ENCODE measurements around the gene EFNA3. TPM values are rescaled to one million over a fixed set of nuclear protein-coding genes. Genes with fewer than 3 reads are reported as not detected.

EFNA3 gene
- total and polyA plus RNA-seq, 9 of the 15 experiments (the other 6 are each of a cell fraction or from before 2014, with no cell fraction given) = 0.59 to 7.9 (median 4.7) TPM

GRCh38 chr1:155110826-155111225 is 32.2 kb downstream of the EFNA3 start:
- no peaks in the 10 kb centered on the region for H3K79me2 ChIP-seq (ENCODE audit: control insufficient read depth, insufficient read depth, low read length)
- H3K9me3 ChIP-seq (replicated peaks; ENCODE audit: control insufficient read depth, insufficient read depth, low read depth, low read length) = no peaks in the 10 kb centered on the region
- FAIRE-seq (no peak), DNase-seq (ENCODE audit: extremely low read depth in 1 of 4, low spot score in 3 of 4) (no peak), ATAC-seq (no peak)
- no peaks in the 10 kb centered on the region for H3K36me3 ChIP-seq (ENCODE audit: control insufficient read depth, insufficient read depth, low read length)
- H3K4me2 ChIP-seq (ENCODE audit: insufficient read depth, low read length) = no peak overlapping the region
- no peaks in the 10 kb centered on the region for H4K20me1 ChIP-seq (replicated peaks; ENCODE audit: control insufficient read depth, insufficient read depth, low read length)
- H3K27me3 ChIP-seq (ENCODE audit: control insufficient read depth in 2 of 2, insufficient read depth in 2 of 2, low read length in 2 of 2) = no peaks in the 10 kb centered on the region
- H2AFZ ChIP-seq (ENCODE audit: low read depth, low read length) = no peak overlapping the region
- 45% methylated on average over 8 of the region's 8 CpGs for WGBS (ENCODE audit: insufficient coverage, low coverage, missing lambda C conversion rate)
- no TSS peak for BruUV-seq (replicated peaks)
- in situ Hi-C loops (cut with MboI) (no loop called here), intact Hi-C loops (cut with micrococcal nuclease) (loop anchor here (5.0 kb wide), 1 partner anchor 56 kb away; no protein-coding TSS in a partner anchor)
- no peak overlapping the region for H3K4me3 ChIP-seq
- POLR2A ChIA-PET = interaction anchor here (1.2 kb wide), 1 partner anchor 15 kb away, joined by 3 read pairs; no protein-coding TSS in a partner anchor
- CTCF ChIA-PET (ENCODE audit: low intra/inter-chr PET ratio) = no interaction called here
- no peak overlapping the region for H3K9ac ChIP-seq (ENCODE audit: insufficient read depth in 1 of 2, low read depth in 2 of 2, low read length in 2 of 2)
- no peak overlapping the region for H3K27ac ChIP-seq (ENCODE audit: extremely low read depth, low read depth, low read length)
- peaks cover 1 to 7% of the 10 kb centered on the region in 2 experiments; a peak in 3 of 5 replicates for H3K4me1 ChIP-seq (replicated peaks in 1 of 2; ENCODE audit: control insufficient read depth in 2 of 2, insufficient read depth in 2 of 2, low read length in 2 of 2)
- H3K9me1 ChIP-seq (ENCODE audit: control insufficient read depth, insufficient read depth, low read length) = no peaks in the 10 kb centered on the region
- TF ChIP-seq SMARCC2 (IDR thresholded peaks at IDR 0.05; ENCODE audit: low read depth) (no peak), CCNT2 (IDR thresholded peaks at IDR 0.05; ENCODE audit: borderline replicate concordance, extremely low read depth, insufficient read length, low read depth, low read length) (no peak), BRF2 (IDR thresholded peaks at IDR 0.05; ENCODE audit: borderline replicate concordance, insufficient read depth, insufficient read length) (no peak), NFE2L1 (tag; IDR thresholded peaks at IDR 0.05; ENCODE audit: borderline replicate concordance, low read depth) (no peak), ZBTB17 (CRISPR knock-in tag; IDR thresholded peaks at IDR 0.05) (no peak), EP400 (IDR thresholded peaks at IDR 0.05) (no peak), DNMT1 (IDR thresholded peaks at IDR 0.05) (no peak), ZBTB34 (CRISPR knock-in tag; IDR thresholded peaks at IDR 0.05) (no peak), ATF3 (IDR thresholded peaks at IDR 0.05) (no peak), ATF3 (CRISPR knock-in tag; conservative IDR thresholded peaks at IDR 0.05) (no peak), ZNF224 (CRISPR knock-in tag; IDR thresholded peaks at IDR 0.05) (no peak), HES1 (IDR thresholded peaks at IDR 0.05; ENCODE audit: low read depth) (no peak), NKRF (IDR thresholded peaks at IDR 0.05; ENCODE audit: borderline replicate concordance) (no peak), HMG20B (CRISPR knock-in tag; IDR thresholded peaks at IDR 0.05) (no peak), IFI16 (CRISPR knock-in tag; IDR thresholded peaks at IDR 0.05) (no peak), RUNX1 (IDR thresholded peaks at IDR 0.05; ENCODE audit: low read depth) (no peak), ZNF561 (CRISPR knock-in tag; conservative IDR thresholded peaks at IDR 0.05) (no peak), MECOM (CRISPR knock-in tag; IDR thresholded peaks at IDR 0.05) (no peak)
